ENCODE measurements around the gene PTCRA.

Gene PTCRA

DNA sequence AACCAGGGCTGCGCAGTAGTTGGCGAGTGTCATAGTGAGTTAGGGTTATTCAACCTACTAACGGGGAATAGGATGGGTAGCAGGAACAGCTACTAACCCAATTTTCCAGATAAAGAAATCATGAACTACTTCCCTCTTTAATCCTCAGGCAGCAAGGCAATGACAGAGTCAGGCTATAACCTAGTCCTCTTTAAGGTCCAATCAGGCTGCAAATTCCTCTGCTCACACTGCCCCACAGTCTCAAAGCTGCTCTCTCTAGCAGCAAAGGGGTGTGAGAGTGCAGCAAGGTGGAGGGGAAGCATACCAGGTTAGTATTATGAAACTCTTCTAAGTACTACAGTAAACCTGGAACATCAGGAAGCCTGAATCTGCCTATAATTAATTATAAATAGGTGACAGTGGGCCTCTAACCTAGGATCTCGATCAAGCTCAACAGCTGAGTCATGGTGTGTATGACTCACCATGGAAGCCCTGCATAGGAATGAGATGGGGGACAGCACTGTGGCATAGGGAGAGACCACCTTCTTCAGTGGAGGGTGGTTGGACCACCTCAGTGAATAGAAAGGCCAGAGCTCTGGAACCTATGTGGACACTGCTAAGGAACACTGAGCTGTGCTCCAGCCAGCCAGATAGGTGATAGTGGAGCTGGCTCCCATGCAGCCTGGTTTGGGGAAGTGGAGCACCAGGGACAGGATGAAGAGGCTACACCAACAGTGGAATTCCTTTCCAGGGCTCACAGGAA, 55.2 kb downstream of the PTCRA start:
- DNase-seq (ENCODE audit: low read depth in 4 of 4, low spot score in 1 of 4) = no peak

DNA sequence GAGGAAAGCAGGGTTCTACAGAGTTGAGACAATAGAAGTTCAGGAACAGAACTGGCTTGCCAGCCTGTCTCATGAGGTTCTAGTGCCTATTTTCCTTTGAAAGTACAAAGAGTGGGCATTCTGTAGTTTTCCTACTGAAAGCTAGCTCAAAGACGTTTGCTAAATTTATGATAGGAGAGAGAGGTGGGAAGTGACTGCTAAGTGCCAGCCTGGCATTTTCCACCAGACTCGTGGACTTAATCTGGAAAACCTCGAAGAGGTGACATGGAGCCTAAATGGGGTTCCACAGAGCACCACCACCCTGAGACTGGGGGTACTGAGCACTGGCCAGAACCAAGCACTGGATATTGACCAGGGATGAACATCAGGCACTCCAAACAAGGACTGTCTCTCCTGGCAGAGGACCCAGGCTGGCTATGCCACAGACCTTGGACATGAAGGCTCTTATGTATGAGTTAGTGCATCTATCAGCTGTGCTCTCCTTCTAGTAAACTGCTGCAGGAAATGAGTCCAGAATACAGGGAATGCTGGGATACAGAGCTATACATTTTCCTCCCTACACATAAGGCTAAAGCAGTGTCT, 56.0 kb downstream of the PTCRA start:
- no peak for DNase-seq (ENCODE audit: low read depth in 4 of 4, low spot score in 1 of 4)

DNA sequence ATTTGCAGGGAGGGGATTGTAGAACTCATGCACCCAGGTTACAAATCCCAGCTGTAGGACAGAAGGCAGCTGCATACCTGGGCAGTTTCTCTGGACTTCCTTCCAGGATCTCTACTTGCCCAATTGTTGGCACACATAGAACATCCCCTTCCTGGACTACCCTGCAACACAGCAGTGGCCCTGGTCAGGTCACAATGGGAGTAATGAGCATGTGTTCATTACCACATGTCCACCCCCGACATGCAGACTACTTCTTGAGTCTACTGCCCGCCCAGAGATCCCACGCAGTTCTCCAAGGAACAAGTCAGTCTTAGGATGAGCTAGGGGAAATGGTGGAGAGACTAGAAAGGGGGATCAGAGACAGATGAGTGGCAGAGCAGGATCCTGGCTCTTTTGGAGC, 58.1 kb downstream of the PTCRA start:
- DNase-seq (ENCODE audit: low read depth in 4 of 4, low spot score in 1 of 4) = no peak

DNA sequence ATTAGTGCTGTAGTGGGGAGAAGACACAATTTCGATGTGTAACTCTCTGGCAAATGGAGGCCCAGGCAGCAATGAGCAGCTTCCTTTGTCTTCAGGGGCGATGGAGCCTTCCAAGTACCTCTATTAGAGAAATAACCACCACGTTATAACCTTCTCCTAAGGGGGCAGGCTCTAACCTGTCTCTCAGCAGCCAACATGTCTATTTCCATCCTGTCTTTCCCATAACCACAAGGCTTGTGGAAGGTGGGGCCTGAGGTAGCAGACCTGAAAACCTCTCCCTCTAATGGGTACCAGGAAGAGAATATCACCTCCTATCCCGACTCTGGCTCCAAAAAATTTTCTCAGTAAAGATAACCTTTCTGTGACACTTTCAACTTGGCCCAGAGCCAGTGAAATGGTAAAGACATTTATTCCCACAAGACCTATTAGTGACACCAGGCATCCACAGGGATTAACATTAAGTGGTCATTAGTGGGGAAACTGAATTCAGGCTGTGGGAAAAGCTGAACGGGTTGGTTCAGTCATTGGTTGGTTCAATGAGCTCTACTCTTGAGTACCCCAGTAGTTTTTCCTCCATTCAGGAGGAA, 59.2 kb downstream of the PTCRA start:
- no peak for DNase-seq (ENCODE audit: low read depth in 4 of 4, low spot score in 1 of 4)
